IMR-90 (cell line): ENCODE measurements around the gene FASLG. TPM values are rescaled to one million over a fixed set of nuclear protein-coding genes. Genes with fewer than 3 reads are reported as not detected.

Experiments used
- ATAC-seq: fragments of 200-7000 bp; cut with Tn5 transposase; 2 replicates; pipeline ENCODE4 v1.9.1; 2020; ENCODE audit warnings: low read depth, mild to moderate bottlenecking, moderate library complexity
- BruUV-seq: library from RNA; stranded (reverse); fragments of 400-500 nt; replicated peaks from 2 replicates; lab custom pipeline; 2021; lab: Mats Ljungman, UMichigan
- CTCF ChIA-PET: fragments of 300-600 bp; formaldehyde crosslinking; extraction: SDS; loops from one replicate; lab custom pipeline; 2021; ENCODE audit warnings: antibody characterized with exemption; lab: Yijun Ruan, JAX
- POLR2A ChIA-PET: fragments of 300-600 bp; sonication (Branson Sonifier 250); formaldehyde crosslinking; loops from one replicate; lab custom pipeline; 2022; ENCODE audit warnings: antibody characterized with exemption; ENCODE audit not compliant: unreplicated experiment; lab: Charles Lee
- DNase-seq: peaks from one replicate; pipeline ENCODE4 v3.0.0; 2013
- H2AFZ ChIP-seq: replicated peaks from 2 replicates; pipeline ENCODE3; 2013; ENCODE audit warnings: low read length, mild to moderate bottlenecking; ENCODE audit not compliant: poor library complexity
- H2AK5ac ChIP-seq: 2 replicates; pipeline ENCODE4 v1.6.1; 2013; ENCODE audit warnings: low read depth, low read length, inconsistent platforms
- H2AK9ac ChIP-seq: replicated peaks from 2 replicates; pipeline ENCODE3; 2013; ENCODE audit warnings: mild to moderate bottlenecking, low read depth, low read length, moderate library complexity; ENCODE audit not compliant: poor library complexity
- H2BK120ac ChIP-seq: 2 replicates; pipeline ENCODE4 v1.6.1; 2013; ENCODE audit warnings: low read depth, low read length, inconsistent platforms
- H2BK15ac ChIP-seq: 3 replicates; pipeline ENCODE4 v1.6.1; 2013; ENCODE audit warnings: low read depth, low read length, inconsistent platforms
- H2BK20ac ChIP-seq: 2 replicates; pipeline ENCODE4 v1.6.1; 2013; ENCODE audit warnings: low read depth, mild to moderate bottlenecking, inconsistent platforms, low read length, moderate library complexity
- H2BK5ac ChIP-seq: 2 replicates; pipeline ENCODE4 v1.6.1; 2013; ENCODE audit warnings: mild to moderate bottlenecking, low read depth, low read length, inconsistent platforms; ENCODE audit not compliant: poor library complexity, severe bottlenecking
- H3K14ac ChIP-seq: replicated peaks from 2 replicates; pipeline ENCODE4 v1.6.1; 2013; ENCODE audit warnings: low read depth, low read length, inconsistent platforms
- H3K18ac ChIP-seq: 2 replicates; pipeline ENCODE4 v1.6.1; 2013; ENCODE audit warnings: low read depth, low read length, control low read depth
- H3K23ac ChIP-seq: 2 replicates; pipeline ENCODE4 v1.6.1; 2013; ENCODE audit warnings: low read depth, low read length, inconsistent platforms
- H3K27ac ChIP-seq: 2 replicates; pipeline ENCODE4 v1.5.1; 2013; ENCODE audit warnings: mild to moderate bottlenecking, control low read depth, low read length; ENCODE audit not compliant: insufficient read depth
- H3K27me3 ChIP-seq: 2 replicates; pipeline ENCODE4 v1.6.1; 2013; ENCODE audit warnings: low read length; ENCODE audit not compliant: control insufficient read depth, insufficient read depth
- H3K36me3 ChIP-seq: 2 replicates; pipeline ENCODE4 v1.6.1; 2013; ENCODE audit warnings: low read length, mixed read lengths; ENCODE audit not compliant: control insufficient read depth, insufficient read depth
- H3K4ac ChIP-seq: 2 replicates; pipeline ENCODE4 v1.6.1; 2013; ENCODE audit warnings: low read depth, low read length, inconsistent platforms
- H3K4me1 ChIP-seq: 2 replicates; pipeline ENCODE4 v1.6.1; 2013; ENCODE audit warnings: low read length, mixed read lengths; ENCODE audit not compliant: control insufficient read depth, insufficient read depth
- H3K4me2 ChIP-seq: 2 replicates; pipeline ENCODE4 v1.6.1; 2013; ENCODE audit warnings: low read depth, mild to moderate bottlenecking, control low read depth, low read length, moderate library complexity
- H3K4me3 ChIP-seq: 2 replicates; pipeline ENCODE4 v1.5.1; 2013; ENCODE audit warnings: low read depth, mild to moderate bottlenecking, control low read depth, low read length, moderate library complexity; ENCODE audit not compliant: insufficient read depth
- H3K56ac ChIP-seq: 2 replicates; pipeline ENCODE4 v1.6.1; 2013; ENCODE audit warnings: low read length, inconsistent platforms; ENCODE audit not compliant: insufficient read depth; ENCODE audit errors: extremely low read depth
- H3K79me1 ChIP-seq, 2 experiments: 2 replicates each; pipeline ENCODE4 v1.6.1; 2013; ENCODE audit warnings: low read length in 2 of 2, inconsistent platforms in 1 of 2, low read depth in 1 of 2
- H3K9ac ChIP-seq: 2 replicates; pipeline ENCODE4 v1.6.1; 2013; ENCODE audit warnings: low read depth, low read length, control low read depth
- H3K9me1 ChIP-seq: 2 replicates; pipeline ENCODE4 v1.6.1; 2013; ENCODE audit warnings: low read length, inconsistent platforms; ENCODE audit not compliant: insufficient read depth
- H3K9me3 ChIP-seq: 2 replicates; pipeline ENCODE4 v1.6.1; 2013; ENCODE audit warnings: low read length; ENCODE audit not compliant: control insufficient read depth, insufficient read depth
- H4K20me1 ChIP-seq: 2 replicates; pipeline ENCODE4 v1.6.1; 2013; ENCODE audit warnings: low read length, inconsistent platforms; ENCODE audit not compliant: insufficient read depth
- H4K5ac ChIP-seq: 2 replicates; pipeline ENCODE4 v1.6.1; 2013; ENCODE audit warnings: mild to moderate bottlenecking, low read depth, low read length, control low read depth
- H4K8ac ChIP-seq, 2 experiments: 2 replicates each; pipeline ENCODE4 v1.6.1; 2013; ENCODE audit warnings: low read depth in 2 of 2, low read length in 2 of 2, control low read depth in 1 of 2, inconsistent platforms in 1 of 2
- H4K91ac ChIP-seq: 2 replicates; pipeline ENCODE4 v1.6.1; 2013; ENCODE audit warnings: low read depth, low read length, inconsistent platforms; ENCODE audit not compliant: insufficient read depth
- WGBS, 2 experiments: methylation state at CpG; one replicate each; pipeline versions ENCODE4 v1.1.5 to v1.1.7; 2013; ENCODE audit warnings: missing lambda C conversion rate in 2 of 2; ENCODE audit not compliant: insufficient read length in 1 of 2; ENCODE audit errors: extremely low coverage in 2 of 2; 5-methylcytosine and 5-hydroxymethylcytosine counted together
- dilution Hi-C: fragments of 300-500 bp; cut with HindIII; formaldehyde crosslinking; loops from one replicate; pipeline ENCODE4 v1.14.3; 2018; ENCODE audit warnings: low sequenced_read_pairs; ENCODE audit not compliant: unreplicated experiment
- in situ Hi-C: fragments of 300-500 bp; cut with MboI; formaldehyde crosslinking; loops from 3 replicates; pipeline ENCODE4 v1.14.3; 2019; ENCODE audit warnings: low sequenced_read_pairs, inconsistent platforms, mixed read lengths
- intact Hi-C: fragments of 100-400 bp; cut with micrococcal nuclease; formaldehyde crosslinking; loops from 2 replicates; pipeline ENCODE4 v1.10.0; 2022
- polyA plus RNA-seq, 3 experiments: library from polyadenylated mRNA; depleted of rRNA; stranded (reverse); fragments of >200 nt; gene quantifications; 2 replicates each; pipeline ENCODE4 v1.2.3, GENCODE V29; 2012; ENCODE audit warnings: low replicate concordance in 1 of 3
- total RNA-seq: library from RNA; depleted of rRNA; stranded (reverse); fragments of >200 nt; gene quantifications from 2 replicates; pipeline ENCODE4 v1.2.3, GENCODE V29; 2012
- TF ChIP-seq, protein P1 (sequence below): fragments of 150-350 bp; IDR thresholded peaks from 2 replicates; pipeline ENCODE4 v1.6.1; 2016; ENCODE audit warnings: low read depth, mild to moderate bottlenecking, low read length, moderate library complexity, borderline replicate concordance

Gene FASLG
- total and polyA plus RNA-seq, 2 of the 4 experiments (the other 2 are of a cell fraction) = 0.14 to 0.18 TPM

DNA sequence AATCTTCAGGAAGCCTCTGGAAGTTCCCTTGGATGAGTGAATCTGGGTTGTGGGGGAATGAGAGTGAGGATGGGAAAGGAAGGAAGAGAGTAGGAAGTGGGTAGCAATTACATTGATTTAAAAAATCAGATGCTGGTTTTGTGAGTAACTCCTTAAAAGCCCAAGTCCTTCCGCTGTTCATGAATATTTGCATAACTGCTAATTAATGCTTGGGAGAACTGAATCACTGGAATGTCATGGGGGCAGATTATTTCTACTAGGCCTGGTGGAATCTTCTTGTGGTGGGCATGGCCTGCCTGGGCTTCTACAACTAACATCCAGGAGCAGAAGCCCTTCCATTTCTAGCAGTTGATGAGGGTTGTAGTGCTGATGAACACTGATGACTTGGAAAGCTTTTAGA is 52.7 kb downstream of the FASLG start:
- WGBS, 2 experiments = no CpG with 5 or more reads among the region's 1 CpG
- Histone ChIP-seq H3K36me3 (no peaks in the 10 kb centered on the region), H3K27ac (no peak overlapping the region), H3K79me1 (no peaks in the 10 kb centered on the region), H3K4ac (no peak overlapping the region), H3K4me3 (no peak overlapping the region), H2AK5ac (no peak overlapping the region), H3K9ac (no peak overlapping the region), H4K91ac (no peak overlapping the region), H3K14ac (no peak overlapping the region), H3K9me1 (no peaks in the 10 kb centered on the region), H3K27me3 (no peaks in the 10 kb centered on the region), H4K5ac (no peak overlapping the region), H2BK20ac (no peak overlapping the region), H3K18ac (no peak overlapping the region), H2AFZ (no peak overlapping the region), H4K20me1 (no peaks in the 10 kb centered on the region), H3K56ac (no peak overlapping the region), H2AK9ac (no peak overlapping the region), H3K4me2 (no peak overlapping the region), H2BK5ac (no peak overlapping the region), H3K9me3 (no peaks in the 10 kb centered on the region), H2BK15ac (no peak overlapping the region), H2BK120ac (no peak overlapping the region), H4K8ac (no peak overlapping the region), H3K4me1 (no peaks in the 10 kb centered on the region), H3K23ac (no peak overlapping the region)
- CTCF ChIA-PET = no interaction called here
- intact Hi-C loops = no loop called here
- dilution Hi-C loops = no loop called here
- BruUV-seq = no TSS peak
- ATAC-seq = no peak
- TF ChIP-seq, protein P1, sequence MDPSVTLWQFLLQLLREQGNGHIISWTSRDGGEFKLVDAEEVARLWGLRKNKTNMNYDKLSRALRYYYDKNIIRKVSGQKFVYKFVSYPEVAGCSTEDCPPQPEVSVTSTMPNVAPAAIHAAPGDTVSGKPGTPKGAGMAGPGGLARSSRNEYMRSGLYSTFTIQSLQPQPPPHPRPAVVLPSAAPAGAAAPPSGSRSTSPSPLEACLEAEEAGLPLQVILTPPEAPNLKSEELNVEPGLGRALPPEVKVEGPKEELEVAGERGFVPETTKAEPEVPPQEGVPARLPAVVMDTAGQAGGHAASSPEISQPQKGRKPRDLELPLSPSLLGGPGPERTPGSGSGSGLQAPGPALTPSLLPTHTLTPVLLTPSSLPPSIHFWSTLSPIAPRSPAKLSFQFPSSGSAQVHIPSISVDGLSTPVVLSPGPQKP = no peak
- in situ Hi-C loops = loop anchor here (25.0 kb wide), 1 partner anchor 699 kb away; no protein-coding TSS in a partner anchor
- POLR2A ChIA-PET = no interaction called here
- DNase-seq = no peak
